Effector memory CD8-positive, alpha-beta T cell (primary cell): Measurements from ENCODE around the gene LENEP.
A peak's percentile ranks its signal among the peaks of the same experiment; 100 is the strongest.

Experiments used
- ATAC-seq: fragments of 150-1000 bp; cut with Tn5 transposase; replicated peaks from 2 replicates; pipeline ENCODE4 v1.10.0; 2021; ENCODE audit warnings: mild to moderate bottlenecking, moderate library complexity
- DNase-seq, 3 experiments: peaks; one replicate each; pipeline ENCODE4 v3.0.0; 2021
- H3K27ac Mint-ChIP-seq, 2 donors: one replicate each; pipeline ENCODE4 v1.8.0; 2022; ENCODE audit warnings: mild to moderate bottlenecking in 2 of 2, mixed read lengths in 2 of 2, moderate library complexity in 2 of 2
- H3K27me3 Mint-ChIP-seq, 2 donors: one replicate each; pipeline ENCODE4 v1.8.0; 2022; ENCODE audit warnings: mixed read lengths in 2 of 2
- H3K36me3 Mint-ChIP-seq: one replicate; pipeline ENCODE4 v1.8.0; 2022; ENCODE audit warnings: mild to moderate bottlenecking, moderate library complexity, mixed read lengths; ENCODE audit not compliant: insufficient read depth
- H3K4me1 Mint-ChIP-seq, 2 donors: one replicate each; pipeline ENCODE4 v1.8.0; 2022; ENCODE audit warnings: low read depth in 2 of 2, mixed read lengths in 2 of 2
- H3K4me3 Mint-ChIP-seq, 2 donors: one replicate each; pipeline ENCODE4 v1.8.0; 2022; ENCODE audit warnings: mild to moderate bottlenecking in 2 of 2, mixed read lengths in 2 of 2, moderate library complexity in 2 of 2
- H3K9me3 Mint-ChIP-seq, 2 donors: one replicate each; pipeline ENCODE4 v1.8.0; 2022; ENCODE audit warnings: mixed read lengths in 2 of 2

Gene LENEP

DNA sequence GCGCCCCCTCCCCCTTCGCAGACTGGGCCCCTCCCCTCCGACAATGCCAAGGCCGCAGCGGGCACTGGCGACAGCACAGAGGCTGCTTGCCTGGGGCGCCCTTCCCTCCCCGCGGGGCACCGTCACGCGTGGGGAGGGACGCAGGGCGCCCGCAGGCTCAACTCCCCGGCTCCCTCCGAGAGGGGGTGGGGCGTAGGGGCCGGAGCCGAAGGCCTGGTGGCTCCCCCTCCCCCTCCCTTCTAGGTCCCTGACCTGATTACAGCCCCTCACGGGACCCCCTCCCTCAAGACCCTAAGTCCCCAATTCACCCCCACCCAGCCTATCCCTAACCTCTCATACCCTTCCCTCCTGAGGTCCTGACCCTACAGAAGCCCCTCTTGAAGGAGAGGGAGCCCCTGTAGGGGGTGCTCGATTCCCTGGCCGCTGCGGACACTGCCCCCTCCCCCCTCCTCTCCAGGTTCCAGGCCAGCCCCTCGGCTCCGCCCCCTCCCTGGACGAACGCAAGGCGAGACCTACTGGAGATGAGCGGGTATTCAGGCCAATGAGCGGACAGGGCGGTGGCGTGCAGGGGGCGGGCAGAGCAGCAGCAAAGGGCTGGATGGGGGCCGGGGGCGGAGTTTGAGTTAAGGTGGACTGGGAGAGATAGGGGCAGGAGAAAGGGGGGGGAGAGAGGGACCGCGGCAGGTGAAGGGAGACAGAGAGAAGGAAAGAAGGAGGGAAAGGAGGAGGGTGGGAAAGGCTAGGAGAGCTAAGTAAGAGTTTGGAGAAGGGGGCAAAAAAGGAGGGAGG lies 8.5 kb downstream of the LENEP start:
- ATAC-seq (peak; percentile 77), DNase-seq (peak; percentile 95 to 98 (median 96))
- peak overlapping the region; percentile 86 to 88 for H3K27ac Mint-ChIP-seq
- H3K4me1 Mint-ChIP-seq: peaks cover 39 to 52% of the 10 kb centered on the region in 2 donors
- peak overlapping the region; percentile 96 to 97 for H3K4me3 Mint-ChIP-seq
- H3K27me3 Mint-ChIP-seq: no peaks in the 10 kb centered on the region
- no peaks in the 10 kb centered on the region for H3K9me3 Mint-ChIP-seq
- H3K36me3 Mint-ChIP-seq: peaks cover 21% of the 10 kb centered on the region

DNA sequence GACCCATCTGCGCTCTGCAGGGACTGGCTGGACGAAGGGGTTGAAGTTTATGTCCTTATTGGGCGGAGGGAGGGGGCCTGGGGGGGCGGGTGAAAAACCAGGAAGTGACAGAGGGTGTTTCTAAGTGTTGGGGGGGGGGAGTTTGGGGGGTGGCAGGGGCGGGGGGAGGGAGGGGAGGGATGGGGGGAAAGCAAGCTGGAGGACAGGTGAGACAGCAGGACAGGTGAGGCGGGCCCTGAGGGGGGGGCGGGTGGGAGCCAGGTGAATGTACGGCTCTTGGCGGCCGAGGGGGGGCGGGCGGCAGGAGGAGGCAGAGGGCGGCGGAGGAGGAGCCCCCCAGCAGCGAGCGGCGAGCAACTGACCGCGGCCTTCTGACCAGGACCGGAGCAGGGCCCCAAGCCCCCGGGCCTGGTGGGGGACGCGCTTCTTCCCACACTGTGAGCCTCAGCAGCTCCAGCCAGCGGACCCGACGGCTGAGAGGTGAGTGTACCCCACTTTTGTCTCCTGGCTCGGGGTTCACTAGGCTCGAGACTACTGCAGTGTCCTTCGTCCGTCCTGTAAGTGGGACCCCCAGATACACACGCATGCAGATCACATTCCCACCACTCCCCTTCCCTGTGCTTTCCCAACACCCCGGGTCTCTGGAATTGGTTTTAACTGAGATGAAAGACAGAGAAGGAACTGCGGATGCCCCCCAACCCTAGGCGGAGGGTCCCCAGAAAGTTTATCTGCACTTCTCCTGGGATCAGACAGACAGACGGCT lies 9.3 kb downstream of the LENEP start, which contains the start of gene ZBTB7B:
Gene ZBTB7B, plus strand, starts transcription at position 339 of the 763 bp plus-strand sequence. CDS start 11,859 bp downstream, outside the sequence.
- peak; percentile 6 for ATAC-seq
- peaks cover 36 to 52% of the 10 kb centered on the region in 2 donors for H3K4me1 Mint-ChIP-seq
- no peaks in the 10 kb centered on the region for H3K27me3 Mint-ChIP-seq

DNA sequence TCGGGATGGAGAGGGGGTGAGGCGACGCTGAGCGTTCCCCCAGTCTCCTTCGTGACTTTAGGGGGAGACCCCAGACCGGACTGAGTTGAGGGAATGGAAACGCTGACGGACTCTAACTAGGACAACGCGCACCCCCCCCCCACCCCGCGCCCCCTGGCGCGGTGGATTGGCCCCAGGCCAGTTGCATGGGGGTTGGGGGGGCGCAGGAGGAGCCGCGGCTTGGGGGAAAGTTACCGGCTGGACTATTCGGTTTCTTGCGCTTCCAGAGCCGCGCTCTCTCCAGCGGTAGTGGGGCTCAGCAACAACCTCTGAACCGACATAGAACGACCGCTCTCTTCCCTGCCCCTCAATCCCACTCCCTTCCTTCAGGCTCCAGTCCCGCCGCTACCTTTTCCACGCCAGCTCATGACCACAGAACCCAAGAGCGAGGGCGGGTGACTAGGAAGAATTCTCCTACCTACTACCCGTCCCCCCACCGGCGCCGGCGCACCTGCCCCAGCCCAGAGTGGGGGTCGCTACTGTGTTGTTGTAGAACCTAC lies 9.9 kb downstream of the LENEP start:
- H3K4me3 Mint-ChIP-seq: peak overlapping the region; percentile 96 to 97
- peaks cover 18% of the 10 kb centered on the region for H3K36me3 Mint-ChIP-seq
- peaks cover 36 to 49% of the 10 kb centered on the region in 2 donors for H3K4me1 Mint-ChIP-seq
- ATAC-seq: no peak
- no peaks in the 10 kb centered on the region for H3K27me3 Mint-ChIP-seq
- no peak for DNase-seq
- peak overlapping the region; percentile 88 to 93 for H3K27ac Mint-ChIP-seq
- no peaks in the 10 kb centered on the region for H3K9me3 Mint-ChIP-seq

More for the DNA sequence above, 9.3 kb downstream of the LENEP start, which contains the start of gene ZBTB7B:
- peak within 1 kb of the TSS; percentile 96 to 97 for H3K4me3 Mint-ChIP-seq
- peak within 1 kb of the TSS; percentile 88 to 93 for H3K27ac Mint-ChIP-seq
- no peaks in the 10 kb centered on the region for H3K9me3 Mint-ChIP-seq
- DNase-seq: no peak
- peaks cover 21% of the 10 kb centered on the region for H3K36me3 Mint-ChIP-seq

DNA sequence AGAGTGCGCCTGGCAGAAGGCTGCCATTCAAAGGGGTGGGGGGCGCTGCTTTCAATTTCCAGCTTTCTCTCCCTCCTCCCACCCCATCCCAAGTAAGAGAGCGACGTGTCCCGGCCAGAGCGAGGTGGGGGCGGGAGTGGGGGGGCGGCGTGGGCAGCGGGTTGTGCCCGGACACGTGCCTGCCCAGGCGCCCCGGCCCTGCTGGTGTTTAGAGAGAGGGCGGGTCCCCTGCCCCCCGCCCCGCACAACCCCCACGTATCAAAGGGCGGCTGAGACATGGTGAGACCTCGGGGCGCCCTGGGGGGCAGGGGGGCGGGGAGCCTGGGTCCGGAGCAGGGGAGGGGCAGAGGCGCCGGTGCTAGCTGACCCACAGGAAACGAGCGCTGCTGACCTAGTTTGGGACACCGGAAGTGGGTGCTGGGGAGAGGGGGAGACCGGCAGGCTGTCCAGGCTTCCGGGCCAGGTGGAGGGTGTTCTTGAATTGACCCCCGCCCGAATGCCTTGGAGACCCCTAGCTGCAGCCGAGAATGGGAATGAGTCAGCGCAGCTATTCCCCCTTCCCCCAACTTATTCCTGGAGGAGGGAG lies 10.5 kb downstream of the LENEP start:
- Mint-ChIP-seq H3K4me1 (peaks cover 35 to 50% of the 10 kb centered on the region in 2 donors), H3K27me3 (no peaks in the 10 kb centered on the region), H3K27ac (peak overlapping the region; percentile 88 to 93), H3K9me3 (no peaks in the 10 kb centered on the region), H3K36me3 (peaks cover 14% of the 10 kb centered on the region), H3K4me3 (peak overlapping the region; percentile 96 to 97)
- DNase-seq: no peak
- no peak for ATAC-seq

DNA sequence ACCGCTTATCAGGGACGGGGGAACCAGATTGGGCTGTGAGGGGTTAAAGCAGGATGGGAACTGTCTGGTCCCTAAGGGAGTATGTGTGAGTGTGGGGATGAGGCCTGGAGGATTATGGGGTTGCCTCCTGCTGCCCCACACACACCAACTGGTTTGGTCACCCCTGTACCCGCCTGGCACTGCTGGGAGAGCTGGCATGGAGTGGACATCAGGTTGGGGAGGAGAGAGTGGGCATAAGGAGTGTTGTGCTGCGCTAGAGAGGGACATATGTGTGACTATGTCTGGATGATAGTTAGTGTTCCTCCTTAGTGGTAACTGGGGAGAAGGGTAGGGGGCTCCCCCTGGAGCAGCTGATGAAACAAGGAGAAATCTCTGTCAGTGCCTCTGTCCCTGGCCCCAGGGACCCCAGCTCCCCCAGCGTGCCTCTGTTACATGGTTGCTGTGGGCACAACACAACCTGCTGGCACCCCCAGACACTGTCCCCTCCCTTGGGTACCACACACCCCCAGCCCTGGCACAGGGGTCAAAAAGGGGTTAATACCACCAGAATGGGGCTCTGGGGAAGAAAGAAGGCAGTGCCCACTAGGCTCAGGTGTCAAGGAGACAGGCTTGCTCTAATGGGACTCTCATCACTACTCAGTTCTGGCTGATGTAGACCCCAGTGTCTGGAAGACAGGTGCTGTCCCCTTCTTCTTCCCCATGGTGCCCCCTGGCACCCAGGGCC lies 11.1 kb downstream of the LENEP start:
- H3K27ac Mint-ChIP-seq: peak overlapping the region; percentile 88 to 90
- ATAC-seq (no peak), DNase-seq (no peak)
- H3K27me3 Mint-ChIP-seq: no peaks in the 10 kb centered on the region
- H3K4me3 Mint-ChIP-seq: peak overlapping the region; percentile 96 to 97
- H3K36me3 Mint-ChIP-seq: peaks cover 9% of the 10 kb centered on the region
- H3K4me1 Mint-ChIP-seq: peaks cover 31 to 49% of the 10 kb centered on the region in 2 donors
- no peaks in the 10 kb centered on the region for H3K9me3 Mint-ChIP-seq

DNA sequence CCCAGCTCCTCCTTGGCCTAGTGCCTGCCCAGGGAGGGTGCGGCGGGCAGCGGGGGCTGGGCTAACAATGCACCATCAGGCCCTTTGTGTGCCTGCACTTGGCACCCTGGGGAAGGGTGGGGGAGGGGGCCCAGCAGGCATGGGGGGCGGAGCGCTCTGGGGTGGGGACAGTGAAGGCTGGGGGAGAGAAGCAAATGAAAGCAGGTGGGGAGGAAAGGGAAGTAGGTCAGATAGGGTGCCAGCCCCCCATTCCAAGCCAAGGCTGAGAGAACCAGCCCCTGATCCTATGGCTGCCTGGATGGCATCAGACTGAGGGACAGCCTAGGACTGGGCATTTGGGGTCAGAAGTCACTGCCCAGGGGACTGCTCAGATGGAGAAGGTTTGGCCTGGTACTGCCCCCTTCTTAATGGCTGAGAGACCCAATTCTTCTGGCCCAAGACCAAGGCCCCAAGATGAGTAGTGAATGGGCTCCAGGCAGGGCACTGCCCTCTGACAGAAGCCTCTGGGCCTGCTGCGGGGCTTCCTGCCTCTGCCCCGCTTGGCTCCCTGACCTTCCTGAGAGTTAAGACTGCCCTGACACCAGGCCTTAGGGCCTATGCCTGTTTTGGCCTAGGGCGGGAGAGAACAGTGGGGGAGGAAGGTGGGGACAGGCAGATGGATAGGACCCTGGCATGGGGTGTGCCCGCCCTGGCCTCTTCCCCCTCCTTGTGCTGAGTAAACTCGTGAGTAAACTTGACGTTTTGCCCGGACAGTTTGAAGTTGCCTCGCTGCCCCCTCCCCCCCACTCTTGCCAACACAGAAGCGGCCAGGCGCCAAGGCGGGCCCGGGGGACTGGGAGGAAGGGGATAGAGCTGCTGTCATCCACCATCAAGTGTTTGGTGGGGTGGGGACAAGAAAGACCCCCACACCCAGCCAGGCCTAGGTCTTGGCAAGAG lies 12.0 kb downstream of the LENEP start:
- DNase-seq (no peak), ATAC-seq (no peak)
- no peaks in the 10 kb centered on the region for H3K27me3 Mint-ChIP-seq
- H3K9me3 Mint-ChIP-seq: no peaks in the 10 kb centered on the region
- H3K4me3 Mint-ChIP-seq: peak overlapping the region; percentile 96 to 97
- H3K36me3 Mint-ChIP-seq: peaks cover 9% of the 10 kb centered on the region
- H3K4me1 Mint-ChIP-seq: peaks cover 32 to 52% of the 10 kb centered on the region in 2 donors
- peak overlapping the region; percentile 88 to 91 for H3K27ac Mint-ChIP-seq

DNA sequence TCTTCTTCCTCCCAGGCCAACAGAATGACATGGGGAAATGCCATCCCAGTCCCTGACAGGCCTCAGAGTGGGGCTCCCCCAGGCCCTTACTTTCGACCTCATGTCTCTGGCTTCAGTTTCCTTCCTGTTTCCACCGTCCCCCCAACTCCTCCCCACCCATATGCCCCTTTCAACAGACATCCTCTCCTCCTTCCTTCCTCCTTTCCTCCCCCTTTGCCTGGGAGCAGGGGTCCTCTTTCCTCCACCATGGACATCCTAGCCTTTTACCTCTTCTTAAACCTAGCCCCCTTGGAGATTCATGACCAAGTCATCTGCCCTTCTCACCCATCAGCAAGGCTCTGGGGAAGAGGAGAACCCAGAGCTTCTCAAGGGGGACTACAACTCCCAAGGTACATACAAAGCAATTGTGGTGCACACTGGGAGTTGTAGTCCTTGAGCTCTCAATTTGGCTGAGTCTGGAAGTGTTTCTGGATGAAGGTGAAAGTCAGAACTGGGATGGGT lies 13.3 kb downstream of the LENEP start:
- Mint-ChIP-seq H3K4me3 (peak overlapping the region; percentile 44 to 47), H3K4me1 (peaks cover 33 to 57% of the 10 kb centered on the region in 2 donors), H3K27ac (peak overlapping the region; percentile 88 to 91), H3K36me3 (peaks cover 4% of the 10 kb centered on the region), H3K27me3 (no peaks in the 10 kb centered on the region), H3K9me3 (no peaks in the 10 kb centered on the region)
- ATAC-seq (peak; percentile 16), DNase-seq (peak in 1 of 3 experiments; percentile 38)

DNA sequence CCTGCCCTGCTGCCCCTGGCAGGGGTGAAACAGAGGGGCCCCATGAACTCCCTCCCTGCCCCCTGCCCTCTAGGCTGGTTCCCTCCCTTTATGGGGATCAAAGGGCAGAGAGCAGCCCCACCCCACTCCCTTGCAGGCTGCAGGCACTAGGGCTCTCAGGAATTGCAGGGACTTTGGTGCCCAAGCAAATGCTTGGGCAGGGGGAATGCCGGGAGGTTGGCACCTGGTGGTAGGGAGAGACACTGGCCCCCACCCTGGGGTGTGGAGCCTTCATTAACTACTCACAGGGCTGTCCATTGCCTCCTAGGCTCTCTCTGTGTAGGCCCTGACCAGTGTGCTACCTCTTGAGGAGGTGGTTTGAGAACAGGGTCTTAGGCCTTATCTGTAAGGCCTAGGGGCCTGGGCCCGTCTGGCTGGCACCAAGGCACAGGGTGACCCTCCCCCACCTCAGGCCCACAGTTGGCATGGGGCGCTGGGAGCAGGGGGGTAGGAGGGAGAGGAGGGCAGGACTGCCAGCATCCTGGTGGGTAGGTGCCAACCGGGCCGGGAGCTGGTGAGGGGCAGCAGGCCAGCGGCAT lies 14.0 kb downstream of the LENEP start:
- no peaks in the 10 kb centered on the region for H3K27me3 Mint-ChIP-seq
- no peaks in the 10 kb centered on the region for H3K9me3 Mint-ChIP-seq
- no peak overlapping the region for H3K4me3 Mint-ChIP-seq
- ATAC-seq: no peak
- peaks cover 35 to 62% of the 10 kb centered on the region in 2 donors for H3K4me1 Mint-ChIP-seq
- H3K36me3 Mint-ChIP-seq: peaks cover under 1% of the 10 kb centered on the region
- no peak overlapping the region for H3K27ac Mint-ChIP-seq
- DNase-seq: no peak

DNA sequence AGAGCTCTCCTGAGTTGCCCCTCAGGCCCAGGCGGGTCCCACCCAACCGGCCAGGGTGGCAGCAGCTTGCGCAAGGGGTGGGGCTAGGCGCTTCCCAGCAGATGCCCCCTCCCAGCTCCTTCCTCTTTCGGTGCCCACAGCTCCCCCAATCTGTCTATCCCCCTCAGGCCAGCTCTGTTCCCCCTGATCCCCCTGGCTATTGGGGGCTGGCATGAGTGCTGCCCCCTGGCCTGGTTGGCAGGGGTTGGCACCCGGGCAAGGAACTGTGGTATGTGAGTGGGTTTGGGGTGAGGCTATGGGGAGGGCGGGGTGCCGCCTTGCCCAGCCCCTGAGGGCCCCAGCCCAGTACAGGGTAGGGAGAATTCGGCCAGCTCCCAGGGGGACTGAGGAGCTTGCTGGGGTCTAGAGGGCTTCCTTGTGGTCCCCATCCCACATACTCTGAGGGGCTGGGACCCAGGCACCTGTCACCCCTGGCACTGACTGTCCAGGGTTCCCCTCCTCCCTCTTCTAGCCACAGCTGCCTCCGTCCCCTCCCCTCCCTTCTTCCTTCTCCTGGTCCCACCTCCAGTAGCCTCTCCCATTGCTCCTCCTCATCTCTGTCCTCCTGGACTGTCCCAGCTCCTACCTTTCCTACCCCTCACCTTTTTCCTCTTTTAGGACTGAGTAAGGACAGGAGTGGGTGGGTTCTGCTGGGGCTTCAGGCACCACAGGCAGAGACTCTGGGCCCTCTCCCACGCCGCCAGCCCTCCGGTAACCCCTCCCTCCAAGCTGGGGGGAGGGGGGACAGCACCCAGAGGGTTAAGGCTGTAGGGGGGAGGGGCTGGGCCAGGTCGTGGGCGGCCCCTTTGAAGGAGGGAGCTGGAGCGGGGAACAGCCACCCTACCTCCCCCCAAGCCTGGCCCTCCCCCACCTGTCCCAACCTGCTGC lies 14.9 kb downstream of the LENEP start:
- peak overlapping the region; percentile 74 to 76 for H3K27ac Mint-ChIP-seq
- peak overlapping the region in 1 of 2 donors; percentile 61 for H3K4me3 Mint-ChIP-seq
- DNase-seq: no peak
- no peaks in the 10 kb centered on the region for H3K36me3 Mint-ChIP-seq
- H3K27me3 Mint-ChIP-seq: no peaks in the 10 kb centered on the region
- no peaks in the 10 kb centered on the region for H3K9me3 Mint-ChIP-seq
- ATAC-seq: no peak
- peaks cover 44 to 69% of the 10 kb centered on the region in 2 donors for H3K4me1 Mint-ChIP-seq

DNA sequence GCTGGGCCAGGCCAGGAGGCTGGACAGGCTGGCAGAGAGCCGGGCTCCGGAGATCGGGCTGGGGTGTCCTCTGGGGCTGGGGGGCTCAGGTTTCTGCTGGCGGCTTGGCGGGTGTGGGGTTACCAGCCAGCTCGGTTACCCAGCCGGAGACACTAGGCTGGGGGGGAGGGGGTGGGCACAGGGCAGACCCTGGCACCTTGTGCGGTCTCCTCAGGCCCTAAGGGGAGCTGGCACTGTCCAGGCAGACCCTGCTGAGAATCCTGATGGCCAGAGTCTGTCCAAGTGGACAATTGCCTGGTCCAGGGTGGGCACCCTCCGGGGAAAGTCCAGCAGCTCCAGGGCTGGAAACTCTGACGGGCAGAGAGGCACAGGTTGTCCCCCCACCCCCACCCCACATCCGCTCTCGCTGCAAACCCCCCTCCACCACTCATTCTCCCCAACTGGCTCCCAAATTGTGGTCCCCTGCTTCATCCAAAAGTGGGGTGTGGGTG lies 15.9 kb downstream of the LENEP start:
- ATAC-seq: no peak
- H3K27me3 Mint-ChIP-seq: no peaks in the 10 kb centered on the region
- peak overlapping the region; percentile 74 to 92 for H3K27ac Mint-ChIP-seq
- no peaks in the 10 kb centered on the region for H3K9me3 Mint-ChIP-seq
- peak overlapping the region; percentile 61 to 67 for H3K4me3 Mint-ChIP-seq
- no peaks in the 10 kb centered on the region for H3K36me3 Mint-ChIP-seq
- peaks cover 42 to 69% of the 10 kb centered on the region in 2 donors for H3K4me1 Mint-ChIP-seq
- no peak for DNase-seq
